Measurements from ENCODE around the gene RANBP9.

RANBP9 gene

GRCh38 chr6:13671548-13672127 is 40.0 kb downstream of the RANBP9 start:
- TF ChIP-seq CTCF (IDR thresholded peaks at IDR 0.05; ENCODE audit: low read depth, low read length): no peak
- DNase-seq (ENCODE audit: extremely low read depth, low read depth): no peak

- no peak for DNase-seq (ENCODE audit: extremely low read depth, low read depth)
- no peak for TF ChIP-seq CTCF (IDR thresholded peaks at IDR 0.05; ENCODE audit: low read depth, low read length)
Measured at GRCh38 chr6:13669476-13669875, 42.2 kb downstream of the RANBP9 start.

- DNase-seq (ENCODE audit: extremely low read depth, low read depth): no peak
- no peak for TF ChIP-seq CTCF (IDR thresholded peaks at IDR 0.05; ENCODE audit: low read depth, low read length)
Measured at GRCh38 chr6:13668291-13668928, 43.2 kb downstream of the RANBP9 start.

GRCh38 chr6:13667655-13668054 is 44.0 kb downstream of the RANBP9 start:
- TF ChIP-seq CTCF (IDR thresholded peaks at IDR 0.05; ENCODE audit: low read depth, low read length): no peak
- no peak for DNase-seq (ENCODE audit: extremely low read depth, low read depth)

GRCh38 chr6:13666194-13667105 is 45.2 kb downstream of the RANBP9 start:
- no peak for DNase-seq (ENCODE audit: extremely low read depth, low read depth)
- no peak for TF ChIP-seq CTCF (IDR thresholded peaks at IDR 0.05; ENCODE audit: low read depth, low read length)

- TF ChIP-seq CTCF (IDR thresholded peaks at IDR 0.05; ENCODE audit: low read depth, low read length): no peak
- DNase-seq (ENCODE audit: extremely low read depth, low read depth): no peak
Measured at GRCh38 chr6:13664703-13665352, 46.8 kb downstream of the RANBP9 start.

Data from AG09319 (cell line).